Middle frontal gyrus (tissue), 1 donor: ENCODE measurements around the gene IFNA4.
"Not testable (repeated sequence)": the region's sequence is repeated elsewhere in the genome, so short reads cannot be mapped to it uniquely, and the experiment has no call there.

Experiments used
- DNase-seq: peaks from one replicate; pipeline ENCODE4 v3.0.0-alpha.2; 2015; ENCODE audit warnings: low spot score; ENCODE audit errors: extremely low spot score

The IFNA4 gene

DNA sequence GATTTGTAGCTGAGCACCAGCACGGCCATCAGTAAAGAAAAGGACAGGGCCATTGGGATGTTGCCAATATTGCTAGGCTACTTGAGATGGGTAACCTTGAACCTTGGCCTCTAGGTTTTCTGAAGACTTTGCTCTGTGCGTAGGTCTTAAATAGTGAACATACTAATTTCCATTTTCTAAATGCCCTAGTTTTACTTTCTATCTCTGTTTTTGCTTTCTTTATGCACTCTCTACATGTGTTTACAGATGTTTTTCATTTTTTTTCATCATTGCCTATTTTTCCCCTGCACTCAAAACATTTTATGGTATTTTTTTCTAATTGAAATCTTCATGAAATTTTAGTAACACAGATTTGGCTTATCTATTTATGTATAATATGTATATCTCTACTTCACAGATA lies 20.8 kb downstream of the IFNA4 start, which contains the start of gene IFNA21:
Gene IFNA21, minus strand, starts transcription at position 101 of the 400 bp plus-strand sequence. Its CDS starts 48 bp downstream, at position 53.
- DNase-seq = not testable (repeated sequence)

DNA sequence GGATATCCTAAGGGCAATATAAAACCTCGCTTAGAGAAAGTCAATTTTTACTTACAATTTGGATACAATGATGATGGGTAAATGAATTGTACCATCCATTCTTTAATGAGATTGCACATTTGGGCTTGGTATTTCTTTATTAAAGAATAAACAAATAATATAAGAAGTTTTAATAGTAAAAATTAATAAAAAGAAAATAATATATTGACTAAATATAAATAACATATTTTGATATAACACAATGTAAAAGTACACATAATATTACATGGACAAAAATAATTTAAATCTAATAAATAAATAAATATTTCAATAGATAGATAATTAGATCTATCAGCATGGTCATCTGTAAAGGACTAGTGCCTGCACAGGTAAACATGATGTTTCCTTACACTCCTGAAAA lies 21.9 kb downstream of the IFNA4 start:
- no peak for DNase-seq

DNA sequence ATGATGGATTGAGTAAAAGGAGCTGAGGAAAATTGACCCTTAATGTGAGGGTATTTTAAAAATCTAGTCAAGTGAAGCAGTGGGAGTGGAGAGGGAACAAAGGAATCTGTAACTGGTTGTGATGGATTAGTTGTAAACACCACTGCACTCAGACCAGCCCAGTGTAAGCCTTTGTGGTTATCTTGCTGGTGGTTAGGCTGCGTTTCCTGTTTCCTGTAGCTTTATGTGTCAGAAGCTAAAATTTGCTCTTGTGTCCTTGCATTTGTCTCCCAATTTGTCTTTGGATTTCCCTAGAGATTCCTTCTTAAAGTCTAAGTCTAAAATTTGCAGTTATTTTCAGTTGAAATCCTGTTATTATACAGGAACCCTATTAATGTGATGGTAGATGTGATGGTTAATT lies 27.2 kb downstream of the IFNA4 start:
- no peak for DNase-seq

DNA sequence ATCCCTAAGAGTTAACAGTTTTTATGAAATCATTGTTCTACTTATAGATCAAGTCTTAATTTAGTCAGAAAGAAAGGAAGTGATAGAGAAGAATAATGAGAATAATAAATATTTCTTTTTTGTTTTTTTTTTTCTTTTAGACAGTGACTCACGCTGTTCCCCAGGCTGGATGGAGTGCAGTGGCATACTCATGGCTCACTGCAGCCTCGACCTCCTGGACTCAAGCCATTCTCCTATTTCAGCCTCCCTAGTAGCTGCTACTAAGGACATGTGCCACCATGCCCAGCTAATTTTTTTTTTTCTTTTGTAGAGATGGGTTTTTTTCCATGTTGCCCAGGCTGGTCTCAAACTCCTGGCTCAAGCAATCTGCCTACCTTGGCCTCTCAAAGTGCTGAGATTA lies 31.9 kb downstream of the IFNA4 start:
- DNase-seq = no peak

DNA sequence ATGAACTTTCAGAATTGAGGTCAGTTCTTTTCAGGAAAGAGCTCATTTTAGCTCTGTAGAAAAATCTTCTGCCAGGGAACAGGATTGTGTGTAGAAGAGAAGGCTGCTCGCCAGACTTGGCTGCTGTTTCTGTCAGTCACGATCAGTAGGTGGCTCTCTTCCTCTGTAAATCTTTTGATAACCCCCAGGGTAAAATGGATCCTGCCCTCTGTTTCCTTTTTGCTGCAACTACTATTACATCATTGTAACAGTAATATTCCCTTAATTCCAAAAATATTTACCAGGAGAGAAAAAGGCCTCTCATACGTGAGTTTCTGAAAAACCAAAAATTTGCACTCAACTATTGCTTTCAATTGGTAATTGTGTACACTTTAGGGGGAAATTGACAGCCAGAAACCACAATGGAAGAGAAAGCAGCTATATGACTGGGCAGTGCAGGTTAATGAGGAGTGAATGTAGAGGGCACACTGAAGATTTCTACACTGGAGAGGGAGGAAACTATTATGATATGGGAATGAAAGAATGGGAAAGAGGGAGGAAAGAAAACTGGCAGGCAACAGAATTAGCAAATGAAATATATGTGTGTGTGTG lies 33.3 kb downstream of the IFNA4 start:
- no peak for DNase-seq

DNA sequence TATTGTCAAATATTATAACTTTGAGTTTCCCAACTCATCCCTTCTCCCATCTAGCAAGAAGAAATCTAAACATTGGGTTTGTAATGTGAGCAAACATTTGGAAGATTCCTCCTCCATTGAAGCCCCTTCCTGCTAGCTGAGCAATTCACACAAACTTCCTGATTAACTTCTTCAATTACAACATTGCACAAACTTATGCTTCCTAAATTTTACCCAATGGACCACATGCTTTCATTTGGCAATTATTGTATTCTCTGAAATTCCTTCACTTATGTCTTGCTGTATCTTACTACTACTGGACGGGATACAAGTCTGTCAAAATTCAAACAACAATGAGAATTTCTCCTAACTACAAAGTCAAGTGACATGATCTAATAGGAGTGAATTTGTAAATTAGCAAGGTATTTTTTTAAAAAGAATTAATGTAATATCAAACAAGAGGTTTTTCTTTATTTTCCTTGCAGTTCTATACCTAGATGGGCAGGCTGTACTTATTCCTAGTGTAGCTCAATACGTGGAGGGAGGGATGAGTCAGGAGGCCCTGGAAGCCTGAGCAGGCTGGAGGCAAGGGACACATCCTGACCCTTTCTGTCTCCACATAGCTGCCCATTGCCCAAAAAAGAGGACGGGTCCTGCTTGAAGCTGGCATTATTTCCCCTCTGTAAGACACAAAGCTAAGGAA lies 33.9 kb downstream of the IFNA4 start:
- DNase-seq = no peak

DNA sequence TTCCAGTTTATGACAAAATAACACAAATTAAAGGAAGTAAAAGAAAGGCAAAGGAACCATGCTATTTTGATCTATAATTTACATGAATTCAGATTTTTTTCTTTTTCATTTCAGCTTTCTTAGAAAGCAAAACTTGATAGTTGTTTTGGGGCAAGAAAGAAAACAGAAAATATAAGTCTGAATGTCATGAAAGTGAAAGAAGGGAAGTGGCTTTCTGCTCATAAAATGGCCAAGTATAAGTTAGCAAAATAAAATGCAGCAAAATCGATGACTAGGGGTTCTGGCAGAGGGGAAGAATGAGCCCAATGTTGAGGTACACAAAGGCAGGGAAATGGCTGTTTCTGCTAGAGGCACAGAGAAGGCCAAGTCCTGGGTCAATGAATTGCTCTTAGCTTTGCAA lies 42.8 kb downstream of the IFNA4 start:
- no peak for DNase-seq

DNA sequence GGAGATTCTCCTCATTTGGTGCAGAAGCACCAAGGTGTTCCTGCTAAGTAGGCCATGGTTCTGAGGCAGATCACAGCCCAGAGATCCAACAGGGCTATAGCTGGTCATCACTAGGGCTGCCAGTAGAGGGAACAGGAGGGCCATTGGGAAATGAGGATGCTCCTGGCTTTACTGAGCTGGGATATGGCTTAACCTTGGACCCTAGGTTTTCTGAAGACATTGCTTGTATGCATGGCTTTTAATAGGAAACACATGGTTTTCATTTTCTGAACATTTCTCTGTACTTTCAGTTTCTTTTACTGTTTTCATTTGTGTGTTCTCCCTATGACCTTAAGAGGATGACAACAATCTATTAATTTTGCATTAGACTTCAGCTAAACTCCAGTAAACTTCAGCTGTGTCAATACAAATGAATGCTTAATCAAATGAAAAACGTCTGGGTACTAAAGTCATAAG lies 45.9 kb downstream of the IFNA4 start, which contains the start of gene IFNW1:
Gene IFNW1, minus strand, starts transcription at position 406 of the 456 bp plus-strand sequence. Its CDS starts 262 bp downstream, at position 144.
- no peak for DNase-seq

DNA sequence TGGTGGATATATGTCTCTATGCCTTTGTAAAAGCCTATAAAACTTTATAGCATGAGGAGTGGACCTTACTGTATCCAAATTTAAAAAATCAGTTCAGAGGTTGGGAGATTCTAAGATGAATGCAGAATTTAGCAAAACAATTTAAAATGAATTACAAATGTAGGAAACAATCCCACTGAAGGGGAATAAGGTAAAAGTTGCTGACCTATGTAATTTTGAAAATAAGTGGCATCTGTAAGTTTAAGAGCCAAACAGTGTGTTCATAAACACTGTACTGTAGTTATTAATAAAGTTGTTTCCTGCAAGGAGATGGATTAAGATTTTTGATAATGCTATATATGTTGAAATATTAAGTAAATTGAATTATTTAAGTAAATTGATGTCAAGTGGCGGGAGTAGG lies 50.4 kb downstream of the IFNA4 start:
- no peak for DNase-seq
